SK-N-SH (cell line): Measurements from ENCODE around the gene FAM168A. TPM values are rescaled to one million over a fixed set of nuclear protein-coding genes. Genes with fewer than 3 reads are reported as not detected.

ENCODE experiments used
- CTCF ChIA-PET: fragments of 300-600, 350-600 bp; formaldehyde crosslinking; extraction: SDS; loops from one replicate; lab custom pipeline; 2021; lab: Yijun Ruan, JAX
- POLR2A ChIA-PET: fragments of 350-600 bp; sonication (Branson Sonifier 250); formaldehyde crosslinking; extraction: SDS; loops from one replicate; lab custom pipeline; 2020; ENCODE audit warnings: antibody characterized with exemption, inconsistent platforms; lab: Yijun Ruan, JAX
- DNase-seq: peaks from one replicate; pipeline ENCODE4 v3.0.0; 2012
- H2AFZ ChIP-seq: fragments of 200-600 bp; sonication (generic); 2 replicates; pipeline ENCODE4 v1.8.1; 2016; ENCODE audit warnings: antibody characterized with exemption, mild to moderate bottlenecking, low read depth
- H3F3A ChIP-seq: fragments of 200-600 bp; sonication (generic); replicated peaks from 2 replicates; pipeline ENCODE3; 2016; ENCODE audit warnings: antibody characterized with exemption, mild to moderate bottlenecking; ENCODE audit not compliant: insufficient read depth
- H3K27ac ChIP-seq, 2 experiments: fragments of 200-500 bp in 1 of 2; fragments of 200-600 bp in 1 of 2; sonication (Bioruptor generic) in 1 of 2; sonication (generic), shearing (Covaris generic) in 1 of 2; 2 replicates each; pipeline versions ENCODE4 v1.5.1 to v1.6.1; 2014 to 2016; ENCODE audit warnings: low read depth in 2 of 2, inconsistent platforms in 1 of 2, low read length in 1 of 2, mild to moderate bottlenecking in 1 of 2, mixed read lengths in 1 of 2
- H3K27me3 ChIP-seq: fragments of 200-600 bp; sonication (generic), shearing (Covaris generic); 2 replicates; pipeline ENCODE4 v1.6.1; 2016; ENCODE audit warnings: mixed run types; ENCODE audit not compliant: insufficient read depth
- H3K36me3 ChIP-seq, 2 experiments: fragments of 200-500 bp in 1 of 2; fragments of 200-600 bp in 1 of 2; sonication (Bioruptor generic) in 1 of 2; sonication (generic) in 1 of 2; replicated peaks in 1 of 2; 2 replicates each; pipeline versions ENCODE3 to v1.5.1; 2014 to 2016; ENCODE audit warnings: low read length in 1 of 2, mild to moderate bottlenecking in 1 of 2; ENCODE audit not compliant: insufficient read depth in 2 of 2, control insufficient read depth in 1 of 2
- H3K4me1 ChIP-seq, 2 experiments: fragments of 200-500 bp in 1 of 2; fragments of 200-600 bp in 1 of 2; sonication (Bioruptor generic) in 1 of 2; sonication (generic), shearing (Covaris generic) in 1 of 2; 2 replicates each; pipeline versions ENCODE4 v1.5.1 to v1.6.1; 2014 to 2016; ENCODE audit warnings: low read depth in 1 of 2, low read length in 1 of 2, mixed run types in 1 of 2; ENCODE audit not compliant: insufficient read depth in 2 of 2, control insufficient read depth in 1 of 2
- H3K4me2 ChIP-seq: fragments of 200-600 bp; sonication (generic), shearing (Covaris generic); 2 replicates; pipeline ENCODE4 v1.6.1; 2017; ENCODE audit warnings: mixed run types
- H3K4me3 ChIP-seq, 2 experiments: fragments of 200-500 bp in 1 of 2; fragments of 200-600 bp in 1 of 2; sonication (Bioruptor generic) in 1 of 2; sonication (generic), shearing (Covaris generic) in 1 of 2; 2 replicates each; pipeline versions ENCODE4 v1.5.1 to v1.8.1; 2014 to 2016; ENCODE audit warnings: low read depth in 2 of 2, inconsistent platforms in 1 of 2, low read length in 1 of 2, mild to moderate bottlenecking in 1 of 2, mixed read lengths in 1 of 2, moderate library complexity in 1 of 2
- H3K79me2 ChIP-seq: fragments of 200-600 bp; sonication (generic); 2 replicates; pipeline ENCODE4 v1.8.1; 2017; ENCODE audit warnings: mild to moderate bottlenecking; ENCODE audit not compliant: insufficient read depth
- H3K9ac ChIP-seq: fragments of 200-600 bp; sonication (generic); 2 replicates; pipeline ENCODE4 v1.6.1; 2017; ENCODE audit warnings: mixed run types
- H3K9me2 ChIP-seq: fragments of 200-600 bp; sonication (generic); 2 replicates; pipeline ENCODE4 v1.6.1; 2017; ENCODE audit warnings: mixed run types
- H3K9me3 ChIP-seq: fragments of 200-600 bp; sonication (generic); 2 replicates; pipeline ENCODE4 v1.6.1; 2017; ENCODE audit warnings: mixed run types, mild to moderate bottlenecking, moderate library complexity
- H4K20me1 ChIP-seq: fragments of 200-600 bp; sonication (generic); 2 replicates; pipeline ENCODE4 v1.6.1; 2017; ENCODE audit warnings: mild to moderate bottlenecking, mixed run types; ENCODE audit not compliant: insufficient read depth
- CHD2 ChIP-seq: fragments of 150-350 bp; IDR thresholded peaks from 2 replicates; pipeline ENCODE4 v1.6.1; 2018; ENCODE audit warnings: low read length; ENCODE audit not compliant: partially characterized antibody
- EP300 ChIP-seq, 2 experiments: IDR thresholded peaks; 2 replicates each; pipeline versions ENCODE4 v1.4.0 to v1.6.1; 2012; ENCODE audit warnings: borderline replicate concordance in 1 of 2, low read depth in 1 of 2, low read length in 1 of 2
- EZH2phosphoT487 ChIP-seq: fragments of 200-600 bp; sonication (generic); IDR thresholded peaks from 2 replicates; pipeline ENCODE4 v1.6.1; 2017; ENCODE audit warnings: low read depth, mixed run types, mild to moderate bottlenecking, antibody characterized with exemption, moderate library complexity, borderline replicate concordance
- FOSL2 ChIP-seq: IDR thresholded peaks from 2 replicates; pipeline ENCODE4 v1.4.0; 2012; ENCODE audit warnings: low read depth, mild to moderate bottlenecking, moderate library complexity, borderline replicate concordance
- FOXJ3 ChIP-seq: sonication (generic); formaldehyde crosslinking; IDR thresholded peaks from 2 replicates; pipeline ENCODE4 v1.5.1; 2020; ENCODE audit warnings: mild to moderate bottlenecking, missing genetic modification reagents
- GABPA ChIP-seq: IDR thresholded peaks from 2 replicates; pipeline ENCODE4 v1.4.0; 2012; ENCODE audit warnings: low read depth, mild to moderate bottlenecking
- JUND ChIP-seq: IDR thresholded peaks from 2 replicates; pipeline ENCODE4 v1.4.0; 2012
- MEF2A ChIP-seq: IDR thresholded peaks from 2 replicates; pipeline ENCODE4 v1.4.0; 2012; ENCODE audit warnings: low read depth, borderline replicate concordance
- NFIC ChIP-seq: IDR thresholded peaks from 2 replicates; pipeline ENCODE4 v1.4.0; 2012; ENCODE audit warnings: borderline replicate concordance
- RAD21 ChIP-seq: IDR thresholded peaks from 2 replicates; pipeline ENCODE4 v1.6.1; 2012; ENCODE audit warnings: mild to moderate bottlenecking, low read length
- RCOR1 ChIP-seq: fragments of 150-350 bp; IDR thresholded peaks from 2 replicates; pipeline ENCODE4 v1.6.1; 2017; ENCODE audit warnings: antibody characterized with exemption, low read length
- RFX5 ChIP-seq: IDR thresholded peaks from 2 replicates; pipeline ENCODE4 v1.6.1; 2012; ENCODE audit warnings: mild to moderate bottlenecking, improper control_type of control experiment, low read length
- SMC3 ChIP-seq: IDR thresholded peaks from 2 replicates; pipeline ENCODE4 v1.6.1; 2012; ENCODE audit warnings: low read depth, low read length, improper control_type of control experiment
- TAF1 ChIP-seq: IDR thresholded peaks from 2 replicates; pipeline ENCODE4 v1.6.1; 2012; ENCODE audit warnings: low read depth, mild to moderate bottlenecking, low read length, moderate library complexity, borderline replicate concordance
- TCF12 ChIP-seq: IDR thresholded peaks from 2 replicates; pipeline ENCODE4 v1.4.0; 2012
- TEAD4 ChIP-seq: IDR thresholded peaks from 2 replicates; pipeline ENCODE4 v1.4.0; 2012; ENCODE audit warnings: mild to moderate bottlenecking, borderline replicate concordance; ENCODE audit not compliant: insufficient read depth
- YY1 ChIP-seq: IDR thresholded peaks from 2 replicates; pipeline ENCODE4 v1.4.0; 2012; ENCODE audit warnings: low read depth, mild to moderate bottlenecking
- WGBS: methylation state at CpG from one replicate; pipeline ENCODE4 v1.1.6; 2017; ENCODE audit warnings: low lambda C conversion rate; 5-methylcytosine and 5-hydroxymethylcytosine counted together
- polyA plus RNA-seq, 3 experiments: library from polyadenylated mRNA; depleted of rRNA; stranded (reverse); fragments of >200 nt; gene quantifications; 2 replicates each; pipeline ENCODE4 v1.2.3, GENCODE V29; 2012
- TF ChIP-seq, protein P1 (sequence below): fragments of 200-600 bp; sonication (generic); IDR thresholded peaks from 2 replicates; pipeline ENCODE4 v1.6.1; 2017; ENCODE audit warnings: antibody characterized with exemption, mild to moderate bottlenecking, moderate library complexity
- TF ChIP-seq, protein P2 (sequence below): IDR thresholded peaks from 2 replicates; pipeline ENCODE4 v1.6.1; 2012; ENCODE audit warnings: mild to moderate bottlenecking, low read depth, low read length, moderate library complexity
- TF ChIP-seq, protein P3 (sequence below): IDR thresholded peaks from 2 replicates; pipeline ENCODE4 v1.4.0; 2012; ENCODE audit warnings: low read depth, borderline replicate concordance

Gene FAM168A
- polyA plus RNA-seq, 1 of the 3 experiments (the other 2 are of a cell fraction) = 17.8 TPM

DNA sequence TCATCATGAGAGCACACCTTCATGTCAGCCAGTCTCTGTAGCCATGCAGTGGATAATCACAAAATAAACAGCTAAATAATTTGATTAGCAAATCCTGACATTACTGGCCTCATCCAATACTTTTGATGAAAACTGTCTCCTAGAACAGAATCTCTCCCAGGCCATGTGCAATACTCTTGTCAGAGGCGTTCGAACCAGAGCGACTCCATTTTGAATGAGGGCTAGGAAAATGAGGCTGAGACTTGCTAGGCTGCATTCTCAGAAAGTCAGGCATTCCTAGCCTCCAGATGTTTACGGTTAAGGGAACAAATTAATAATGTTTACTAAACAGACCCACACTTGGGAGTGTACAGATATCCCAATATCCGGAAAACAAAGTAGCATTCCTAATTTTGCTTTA, 69.9 kb downstream of the FAM168A start:
- POLR2A ChIA-PET = no interaction called here
- Histone ChIP-seq H3K9me2 (no peaks in the 10 kb centered on the region), H3K36me3 (peaks cover 0 to 4% of the 10 kb centered on the region in 2 experiments), H3K4me1 (peaks cover 7 to 24% of the 10 kb centered on the region in 2 experiments; a peak in 3 of 4 replicates), H3K9ac (no peak overlapping the region), H3K4me3 (no peak overlapping the region), H3K9me3 (no peaks in the 10 kb centered on the region), H3K79me2 (peaks cover 22% of the 10 kb centered on the region), H3K27ac (no peak overlapping the region), H2AFZ (no peak overlapping the region), H3K4me2 (no peak overlapping the region), H4K20me1 (no peaks in the 10 kb centered on the region), H3K27me3 (no peaks in the 10 kb centered on the region), H3F3A (no peaks in the 10 kb centered on the region)
- no peak for DNase-seq
- WGBS = 95% methylated on average over 5 of the region's 5 CpGs
- TF ChIP-seq, protein P1, sequence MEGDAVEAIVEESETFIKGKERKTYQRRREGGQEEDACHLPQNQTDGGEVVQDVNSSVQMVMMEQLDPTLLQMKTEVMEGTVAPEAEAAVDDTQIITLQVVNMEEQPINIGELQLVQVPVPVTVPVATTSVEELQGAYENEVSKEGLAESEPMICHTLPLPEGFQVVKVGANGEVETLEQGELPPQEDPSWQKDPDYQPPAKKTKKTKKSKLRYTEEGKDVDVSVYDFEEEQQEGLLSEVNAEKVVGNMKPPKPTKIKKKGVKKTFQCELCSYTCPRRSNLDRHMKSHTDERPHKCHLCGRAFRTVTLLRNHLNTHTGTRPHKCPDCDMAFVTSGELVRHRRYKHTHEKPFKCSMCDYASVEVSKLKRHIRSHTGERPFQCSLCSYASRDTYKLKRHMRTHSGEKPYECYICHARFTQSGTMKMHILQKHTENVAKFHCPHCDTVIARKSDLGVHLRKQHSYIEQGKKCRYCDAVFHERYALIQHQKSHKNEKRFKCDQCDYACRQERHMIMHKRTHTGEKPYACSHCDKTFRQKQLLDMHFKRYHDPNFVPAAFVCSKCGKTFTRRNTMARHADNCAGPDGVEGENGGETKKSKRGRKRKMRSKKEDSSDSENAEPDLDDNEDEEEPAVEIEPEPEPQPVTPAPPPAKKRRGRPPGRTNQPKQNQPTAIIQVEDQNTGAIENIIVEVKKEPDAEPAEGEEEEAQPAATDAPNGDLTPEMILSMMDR = no peak
- no peak for TF ChIP-seq CHD2
- TF ChIP-seq GABPA = no peak
- TF ChIP-seq YY1 = no peak
- no peak for TF ChIP-seq FOSL2
- TF ChIP-seq EP300 (IDR thresholded peaks at IDR 0.05; ENCODE audit: borderline replicate concordance in 1 of 2, low read depth in 1 of 2, low read length in 1 of 2) = no peak
- no peak for TF ChIP-seq RFX5
- TF ChIP-seq TAF1 = no peak
- no peak for TF ChIP-seq MEF2A
- TF ChIP-seq TEAD4 = no peak
- no peak for TF ChIP-seq RCOR1
- CTCF ChIA-PET = no interaction called here

DNA sequence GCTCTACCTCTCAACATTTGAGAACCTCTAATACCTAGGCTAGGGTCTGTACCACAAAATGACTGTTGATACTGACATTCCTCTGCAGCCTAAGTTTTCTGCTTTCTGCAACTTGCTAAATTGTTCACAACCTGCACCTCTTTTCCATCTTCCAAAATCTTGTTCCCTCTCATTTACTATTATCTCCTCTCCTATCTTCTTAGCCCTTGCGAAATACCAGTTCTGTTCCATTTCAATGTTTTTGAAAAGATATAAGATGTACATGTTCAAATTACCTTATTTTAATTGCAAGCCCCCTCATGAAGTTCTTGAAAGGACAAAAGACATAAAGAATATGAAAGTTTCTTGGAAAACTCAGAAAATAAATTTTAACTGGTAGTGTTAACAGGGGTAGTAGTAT, 72.3 kb downstream of the FAM168A start:
- H3K79me2 ChIP-seq = peaks cover 22% of the 10 kb centered on the region
- no peaks in the 10 kb centered on the region for H3K9me2 ChIP-seq
- H3K9me3 ChIP-seq = no peaks in the 10 kb centered on the region
- no peaks in the 10 kb centered on the region for H4K20me1 ChIP-seq
- DNase-seq = no peak
- 96% methylated on average over 1 of the region's 1 CpG for WGBS
- ChIA-PET POLR2A (no interaction called here), CTCF (no interaction called here)
- H3K36me3 ChIP-seq = peaks cover 0 to 6% of the 10 kb centered on the region in 2 experiments
- H3K27me3 ChIP-seq = no peaks in the 10 kb centered on the region
- no peak overlapping the region for H2AFZ ChIP-seq
- no peak overlapping the region for H3K27ac ChIP-seq
- TF ChIP-seq, protein P2, sequence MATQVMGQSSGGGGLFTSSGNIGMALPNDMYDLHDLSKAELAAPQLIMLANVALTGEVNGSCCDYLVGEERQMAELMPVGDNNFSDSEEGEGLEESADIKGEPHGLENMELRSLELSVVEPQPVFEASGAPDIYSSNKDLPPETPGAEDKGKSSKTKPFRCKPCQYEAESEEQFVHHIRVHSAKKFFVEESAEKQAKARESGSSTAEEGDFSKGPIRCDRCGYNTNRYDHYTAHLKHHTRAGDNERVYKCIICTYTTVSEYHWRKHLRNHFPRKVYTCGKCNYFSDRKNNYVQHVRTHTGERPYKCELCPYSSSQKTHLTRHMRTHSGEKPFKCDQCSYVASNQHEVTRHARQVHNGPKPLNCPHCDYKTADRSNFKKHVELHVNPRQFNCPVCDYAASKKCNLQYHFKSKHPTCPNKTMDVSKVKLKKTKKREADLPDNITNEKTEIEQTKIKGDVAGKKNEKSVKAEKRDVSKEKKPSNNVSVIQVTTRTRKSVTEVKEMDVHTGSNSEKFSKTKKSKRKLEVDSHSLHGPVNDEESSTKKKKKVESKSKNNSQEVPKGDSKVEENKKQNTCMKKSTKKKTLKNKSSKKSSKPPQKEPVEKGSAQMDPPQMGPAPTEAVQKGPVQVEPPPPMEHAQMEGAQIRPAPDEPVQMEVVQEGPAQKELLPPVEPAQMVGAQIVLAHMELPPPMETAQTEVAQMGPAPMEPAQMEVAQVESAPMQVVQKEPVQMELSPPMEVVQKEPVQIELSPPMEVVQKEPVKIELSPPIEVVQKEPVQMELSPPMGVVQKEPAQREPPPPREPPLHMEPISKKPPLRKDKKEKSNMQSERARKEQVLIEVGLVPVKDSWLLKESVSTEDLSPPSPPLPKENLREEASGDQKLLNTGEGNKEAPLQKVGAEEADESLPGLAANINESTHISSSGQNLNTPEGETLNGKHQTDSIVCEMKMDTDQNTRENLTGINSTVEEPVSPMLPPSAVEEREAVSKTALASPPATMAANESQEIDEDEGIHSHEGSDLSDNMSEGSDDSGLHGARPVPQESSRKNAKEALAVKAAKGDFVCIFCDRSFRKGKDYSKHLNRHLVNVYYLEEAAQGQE = no peak
- TF ChIP-seq JUND = no peak
- TF ChIP-seq, protein P3, sequence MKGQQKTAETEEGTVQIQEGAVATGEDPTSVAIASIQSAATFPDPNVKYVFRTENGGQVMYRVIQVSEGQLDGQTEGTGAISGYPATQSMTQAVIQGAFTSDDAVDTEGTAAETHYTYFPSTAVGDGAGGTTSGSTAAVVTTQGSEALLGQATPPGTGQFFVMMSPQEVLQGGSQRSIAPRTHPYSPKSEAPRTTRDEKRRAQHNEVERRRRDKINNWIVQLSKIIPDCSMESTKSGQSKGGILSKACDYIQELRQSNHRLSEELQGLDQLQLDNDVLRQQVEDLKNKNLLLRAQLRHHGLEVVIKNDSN = no peak
- TF ChIP-seq RAD21 = no peak
- TF ChIP-seq CHD2 = no peak
- no peak for TF ChIP-seq TEAD4
- TF ChIP-seq NFIC = no peak
- TF ChIP-seq GABPA = no peak
- TF ChIP-seq TCF12 = no peak
- TF ChIP-seq FOSL2 = no peak
- TF ChIP-seq EZH2phosphoT487 = no peak
- no peak for TF ChIP-seq TAF1
- TF ChIP-seq RFX5 = no peak
- TF ChIP-seq SMC3 = no peak
- no peak for TF ChIP-seq RCOR1
- no peak for TF ChIP-seq FOXJ3 (CRISPR knock-in tag)
- H3K9ac ChIP-seq = no peak overlapping the region
- H3F3A ChIP-seq = peaks cover 10% of the 10 kb centered on the region
- no peak overlapping the region for H3K4me3 ChIP-seq
- peaks cover 10 to 25% of the 10 kb centered on the region in 2 experiments for H3K4me1 ChIP-seq
- H3K4me2 ChIP-seq = no peak overlapping the region
